ENCODE data around the gene CRY1.
A peak's percentile ranks its signal among the peaks of the same experiment; 100 is the strongest.
"Not testable (repeated sequence)": the region's sequence is repeated elsewhere in the genome, so short reads cannot be mapped to it uniquely, and the experiment has no call there.

Gene CRY1

DNA sequence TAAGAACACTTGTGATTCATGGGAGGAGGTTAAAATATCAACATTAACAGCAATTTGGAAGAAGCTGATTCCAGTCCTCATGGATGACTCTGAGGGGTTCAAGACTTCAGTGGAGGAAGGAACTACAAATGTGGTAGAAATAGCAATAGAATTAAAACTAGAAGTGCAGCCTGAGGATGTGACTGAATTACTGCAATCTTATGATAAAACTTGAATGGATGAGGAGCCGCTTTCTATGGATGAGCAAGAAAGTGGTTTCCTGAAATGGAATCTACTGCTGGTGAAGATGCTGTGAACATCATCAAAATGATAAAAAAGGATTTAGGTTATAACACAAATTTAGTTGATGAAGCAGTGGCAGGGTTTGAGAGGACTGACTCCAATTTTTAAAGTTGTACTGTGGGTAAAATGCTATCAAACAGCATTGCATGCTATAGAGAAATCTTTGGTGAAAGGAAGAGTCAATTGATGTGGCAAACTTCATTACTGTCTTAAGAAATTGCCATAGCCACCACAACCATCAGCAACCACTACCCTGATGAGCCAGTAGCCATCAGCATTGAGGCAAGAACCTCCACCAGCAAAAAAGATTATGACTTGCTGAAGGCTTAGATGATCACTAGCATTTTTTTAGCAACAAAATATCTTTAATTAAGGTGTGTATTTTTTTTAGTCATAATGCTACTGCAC lies 80.5 kb downstream of the CRY1 start:
- no peak for DNase-seq (ENCODE audit: low read depth in 4 of 4, low spot score in 1 of 4)

DNA sequence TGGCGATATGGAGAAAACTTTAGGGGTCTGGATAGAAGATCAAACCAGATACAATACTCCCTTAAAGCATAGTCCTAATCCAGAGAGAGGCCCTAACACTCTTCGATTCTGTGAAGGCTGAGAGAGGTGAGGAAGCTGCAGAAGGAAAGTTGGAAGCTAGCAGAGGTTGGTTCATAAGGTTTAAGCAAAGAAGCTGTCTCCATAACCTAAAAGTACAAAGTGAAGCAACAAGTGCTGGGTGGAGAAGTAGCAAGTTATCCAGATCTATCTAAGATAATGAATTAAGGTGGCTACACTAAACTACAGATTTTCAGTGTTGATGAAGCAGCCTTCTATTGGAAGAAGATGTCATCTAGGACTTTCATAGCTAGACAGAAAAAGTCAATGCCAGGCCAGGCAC lies 81.8 kb downstream of the CRY1 start:
- no peak for DNase-seq (ENCODE audit: low read depth in 4 of 4, low spot score in 1 of 4)

DNA sequence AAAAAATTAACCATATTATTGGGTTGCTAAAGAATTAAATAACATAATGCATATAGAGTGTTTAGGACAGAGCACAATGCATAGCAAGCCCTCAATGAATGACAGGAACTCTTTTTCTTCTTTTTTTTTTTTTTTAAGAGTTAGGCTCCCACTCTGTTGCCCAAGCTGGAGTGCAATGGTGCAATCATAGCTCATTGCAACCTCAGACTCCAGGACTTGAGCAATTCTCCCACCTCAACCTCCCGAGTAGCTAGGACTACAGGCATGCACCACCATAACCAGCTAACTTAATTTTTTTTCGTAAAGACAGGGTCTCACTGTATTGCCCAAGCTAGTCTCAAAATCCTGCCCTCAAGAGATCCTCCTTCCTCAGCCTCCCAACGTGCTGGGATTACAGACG lies 85.9 kb downstream of the CRY1 start:
- DNase-seq (ENCODE audit: low read depth in 4 of 4, low spot score in 1 of 4): no peak

DNA sequence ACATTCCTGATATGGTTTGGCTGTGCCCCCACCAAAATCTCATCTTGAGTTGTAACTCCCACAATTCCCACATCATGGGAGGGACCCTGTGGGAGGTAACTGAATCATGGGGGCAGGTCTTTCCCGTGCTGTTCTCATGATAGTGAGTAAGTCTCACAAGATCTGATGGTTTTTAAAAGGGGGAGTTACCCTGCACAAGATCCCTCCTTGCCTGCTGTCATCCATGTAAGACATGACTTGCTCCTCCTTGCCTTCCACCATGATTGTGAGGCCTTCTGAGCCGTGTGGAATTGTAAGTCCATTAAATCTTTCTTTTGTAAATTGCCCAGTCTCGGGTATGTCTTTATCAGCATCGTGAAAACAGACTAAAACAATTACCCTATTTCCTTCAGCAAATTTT lies 90.7 kb downstream of the CRY1 start:
- DNase-seq (ENCODE audit: low read depth in 4 of 4, low spot score in 1 of 4): not testable (repeated sequence)

DNA sequence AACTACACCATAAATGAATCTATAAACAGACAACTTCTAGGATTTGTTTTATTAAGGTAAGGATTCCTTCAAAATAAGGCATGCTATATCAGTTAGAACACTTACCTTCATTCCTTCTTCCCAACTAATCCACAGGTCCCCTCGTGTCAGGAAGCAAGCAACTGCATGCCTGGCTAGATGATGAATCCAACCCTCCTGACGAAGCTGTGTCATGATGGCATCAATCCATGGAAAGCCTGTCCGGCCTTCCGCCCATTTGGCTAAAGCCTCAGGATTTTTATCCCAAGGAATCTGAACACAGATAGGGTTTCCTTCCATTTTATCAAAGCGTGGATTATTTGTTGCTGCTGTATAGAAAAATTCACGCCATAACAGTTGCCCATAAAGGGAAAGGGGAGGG lies 93.9 kb downstream of the CRY1 start:
- no peak for DNase-seq (ENCODE audit: low read depth in 4 of 4, low spot score in 1 of 4)

DNA sequence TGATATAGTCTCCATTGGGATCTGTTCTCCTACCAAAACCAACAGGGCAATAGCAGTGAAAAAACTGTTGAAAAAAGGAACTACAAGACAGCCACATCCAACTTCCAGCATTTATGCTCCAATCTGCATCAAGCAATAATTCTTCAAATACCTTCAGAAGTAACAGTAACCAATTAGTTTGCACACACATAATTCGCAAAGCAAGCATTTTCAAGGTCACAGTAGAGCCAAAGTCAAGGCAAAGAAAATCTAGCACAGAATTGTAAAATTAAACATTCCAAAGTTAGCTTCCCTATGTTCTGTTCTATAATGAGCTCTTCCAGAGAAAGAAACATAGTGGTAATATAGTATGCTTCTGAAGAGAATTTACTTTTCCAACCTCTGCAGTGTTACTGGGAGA lies 95.4 kb downstream of the CRY1 start:
- no peak for DNase-seq (ENCODE audit: low read depth in 4 of 4, low spot score in 1 of 4)

DNA sequence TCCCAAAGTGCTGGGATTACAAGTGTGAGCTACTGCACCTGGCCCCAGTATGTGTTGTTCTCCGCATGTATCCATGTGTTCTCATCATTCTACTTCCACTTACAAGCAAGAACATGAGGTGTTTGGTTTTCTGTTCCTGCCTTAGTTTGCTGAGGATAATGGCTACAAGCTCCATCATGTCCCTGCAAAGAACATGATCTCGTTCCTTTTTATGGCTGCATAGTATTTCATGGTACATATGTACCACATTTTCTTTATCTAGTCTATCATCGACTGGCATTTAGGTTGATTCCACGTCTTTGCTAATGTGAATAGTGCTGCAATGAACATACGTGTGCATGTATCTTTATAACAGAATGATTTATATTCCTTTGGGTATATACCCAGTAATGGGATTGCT lies 97.2 kb downstream of the CRY1 start:
- not testable (repeated sequence) for DNase-seq (ENCODE audit: low read depth in 4 of 4, low spot score in 1 of 4)

DNA sequence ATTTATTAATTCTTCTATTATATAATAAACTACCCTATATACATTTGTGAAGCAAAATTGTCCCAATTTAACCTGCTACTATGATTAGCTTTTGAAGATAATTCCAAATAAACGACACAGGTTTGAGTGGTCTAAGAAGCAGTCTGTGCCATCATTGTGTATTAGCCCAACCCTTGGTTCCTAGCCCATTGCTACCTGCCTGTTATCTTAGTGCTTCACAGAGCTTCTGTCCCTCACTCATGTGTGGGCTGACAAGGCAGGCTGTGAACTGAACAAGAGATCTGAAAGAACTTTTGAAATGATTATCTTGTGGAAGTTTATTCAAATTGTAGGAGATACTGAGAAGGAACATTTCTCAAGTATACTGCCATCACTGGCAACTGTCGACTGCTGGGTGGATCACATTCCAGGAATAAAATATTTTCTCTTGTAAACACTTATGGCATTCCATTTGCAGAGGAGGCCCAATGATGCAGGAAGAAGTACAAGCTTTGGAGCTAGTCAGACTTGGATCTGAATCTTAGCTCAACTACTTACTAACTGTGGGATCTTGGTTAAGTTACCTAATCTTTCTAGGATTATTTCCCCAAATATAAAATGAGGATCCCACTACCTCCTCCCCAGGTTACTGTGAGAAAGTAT lies 98.6 kb downstream of the CRY1 start:
- no peak for DNase-seq (ENCODE audit: low read depth in 4 of 4, low spot score in 1 of 4)

DNA sequence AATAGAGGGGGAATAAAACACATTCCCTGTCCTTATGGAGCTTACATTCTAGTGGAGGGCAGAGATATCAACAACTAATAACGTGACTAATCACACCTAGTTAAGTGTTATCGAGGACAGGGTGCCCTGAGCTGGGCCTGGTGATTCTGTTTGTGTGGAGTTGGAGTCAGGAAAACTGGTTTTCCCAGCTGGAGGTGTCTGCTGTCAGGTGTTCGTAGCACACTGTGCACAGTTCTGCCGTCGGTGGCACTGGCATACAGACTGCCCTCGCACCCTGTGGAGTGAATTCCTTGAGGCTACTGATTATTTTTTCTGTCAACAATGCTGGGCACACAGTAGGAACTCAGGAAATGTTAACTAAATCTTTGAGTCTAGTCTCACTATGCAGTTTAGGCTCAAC lies 105.5 kb downstream of the CRY1 start:
- no peak for DNase-seq (ENCODE audit: low read depth in 4 of 4, low spot score in 1 of 4)

DNA sequence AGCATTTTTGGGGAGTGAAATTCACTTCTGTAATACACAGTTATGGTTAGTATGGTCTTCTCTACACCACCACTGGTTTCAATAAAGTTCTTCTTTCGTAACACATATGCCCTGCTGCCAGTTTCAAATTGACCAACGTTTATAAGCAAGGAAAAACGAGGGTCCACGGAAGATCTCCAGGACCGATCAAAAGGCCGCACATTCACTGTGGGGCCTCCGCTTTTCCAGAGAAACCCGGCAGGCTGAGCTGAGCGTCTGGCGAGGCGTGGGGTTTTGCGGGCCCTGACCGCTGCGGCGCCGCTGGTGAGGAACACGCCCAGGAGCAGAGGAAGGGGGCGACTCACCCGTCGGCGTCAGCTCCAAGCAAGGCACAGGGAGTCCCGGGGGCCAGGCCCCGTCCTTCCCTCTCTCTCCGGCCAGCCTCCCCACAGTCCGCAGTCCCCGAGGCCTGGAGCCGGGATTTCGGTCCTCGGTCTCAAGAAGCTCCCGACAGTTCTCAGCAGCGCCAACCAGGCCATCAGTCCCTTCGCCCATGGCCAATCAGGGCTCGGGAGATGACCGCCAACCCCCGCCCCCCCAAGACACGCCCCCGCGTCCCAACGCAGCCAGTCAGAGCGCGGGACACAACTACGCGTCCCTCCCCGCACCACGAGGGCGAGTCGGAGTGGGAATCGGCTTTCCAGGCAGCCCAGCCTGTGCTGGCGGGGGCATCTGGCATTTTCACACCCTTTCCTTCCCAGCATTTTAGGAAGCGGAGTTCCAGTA lies 106.5 kb downstream of the CRY1 start, which contains the start of gene MTERF2:
MTERF2 (minus strand) TSS at position 522 of the 765 bp plus-strand sequence. CDS start 8,432 bp downstream, outside the sequence.
- peak; percentile 61 to 72 (median 68) for DNase-seq (ENCODE audit: low read depth in 4 of 4, low spot score in 1 of 4)

DNA sequence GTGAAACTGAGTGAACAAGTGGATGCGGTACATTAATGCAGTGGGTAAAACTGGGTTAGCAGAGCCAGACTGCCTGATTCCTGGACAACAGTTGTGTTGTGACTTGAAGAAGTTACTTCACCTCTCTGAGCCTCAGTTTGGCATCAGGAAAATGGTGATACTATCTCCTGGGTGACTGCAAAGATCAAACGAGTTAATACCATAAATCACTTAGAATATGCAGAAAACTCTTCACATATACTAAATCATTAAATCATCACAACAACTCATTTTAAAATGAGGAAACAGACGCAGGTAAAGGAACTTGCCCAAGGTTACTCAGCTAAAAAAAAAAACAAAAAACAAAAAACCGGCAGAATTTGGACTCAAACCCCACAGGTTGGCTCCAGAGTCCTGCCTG lies 107.2 kb downstream of the CRY1 start:
- DNase-seq (ENCODE audit: low read depth in 4 of 4, low spot score in 1 of 4): no peak

DNA sequence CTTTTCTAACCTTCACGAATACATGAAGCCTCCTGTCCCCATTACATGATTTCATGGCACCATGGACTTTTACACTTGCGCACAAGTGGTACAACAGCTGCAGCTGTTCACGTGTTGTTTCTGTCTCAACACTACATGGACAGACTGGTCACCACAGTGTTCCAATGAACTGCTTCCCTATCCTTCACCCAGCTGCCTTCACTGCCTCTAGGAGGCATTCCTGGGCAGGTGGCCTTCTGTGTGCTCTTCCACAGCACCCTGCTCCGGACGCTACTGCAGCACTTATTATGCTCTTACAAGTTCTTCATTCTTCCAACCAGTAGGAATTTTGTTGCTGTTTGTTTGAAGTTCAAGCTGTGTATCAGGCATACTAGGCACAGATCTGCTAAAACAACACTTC lies 107.9 kb downstream of the CRY1 start:
- DNase-seq (ENCODE audit: low read depth in 4 of 4, low spot score in 1 of 4): no peak

DNA sequence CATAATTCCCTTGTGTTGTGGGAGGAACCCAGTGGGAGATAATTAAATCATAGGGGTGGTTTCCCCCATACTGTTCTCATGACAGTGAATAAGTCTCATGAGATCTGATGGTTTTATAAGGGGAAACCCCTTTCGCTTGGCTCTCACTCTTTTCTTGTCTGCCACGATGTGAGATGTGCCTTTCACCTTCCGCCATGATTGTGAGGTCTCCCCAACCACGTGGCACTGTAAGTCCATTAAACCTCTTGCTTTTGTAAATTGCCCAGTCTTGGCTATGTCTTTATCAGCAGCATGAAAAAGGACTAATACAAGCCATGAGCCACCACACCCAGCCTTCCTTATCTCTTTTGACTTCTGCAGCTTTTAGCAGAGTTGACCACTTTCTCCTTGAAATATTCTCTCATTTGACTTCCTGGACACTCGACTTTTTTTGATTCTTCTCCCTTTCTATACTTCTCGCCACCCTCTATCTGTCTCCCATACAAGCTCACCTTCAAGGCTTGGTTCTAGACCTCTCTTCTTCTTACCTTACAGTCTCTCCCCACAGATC lies 108.7 kb downstream of the CRY1 start:
- DNase-seq (ENCODE audit: low read depth in 4 of 4, low spot score in 1 of 4): no peak

DNA sequence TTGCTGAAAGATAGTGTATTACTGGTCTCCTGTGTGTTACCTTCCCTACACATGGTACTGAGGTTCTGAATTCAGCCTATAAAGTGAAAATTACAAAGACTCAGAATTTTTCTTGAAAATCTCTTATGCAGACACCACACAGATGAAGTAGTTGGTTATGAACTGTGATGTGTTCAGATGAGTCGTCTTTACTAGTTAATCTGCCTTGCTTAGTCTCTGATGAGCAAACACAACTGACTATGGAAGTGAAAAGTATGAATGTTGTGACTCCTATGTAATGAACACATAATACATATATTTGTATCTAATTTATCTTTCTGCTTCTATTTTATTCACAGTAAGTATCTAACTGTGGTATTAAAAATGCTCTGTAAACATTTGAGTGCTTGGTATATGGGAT lies 111.1 kb downstream of the CRY1 start:
- DNase-seq (ENCODE audit: low read depth in 4 of 4, low spot score in 1 of 4): no peak

DNA sequence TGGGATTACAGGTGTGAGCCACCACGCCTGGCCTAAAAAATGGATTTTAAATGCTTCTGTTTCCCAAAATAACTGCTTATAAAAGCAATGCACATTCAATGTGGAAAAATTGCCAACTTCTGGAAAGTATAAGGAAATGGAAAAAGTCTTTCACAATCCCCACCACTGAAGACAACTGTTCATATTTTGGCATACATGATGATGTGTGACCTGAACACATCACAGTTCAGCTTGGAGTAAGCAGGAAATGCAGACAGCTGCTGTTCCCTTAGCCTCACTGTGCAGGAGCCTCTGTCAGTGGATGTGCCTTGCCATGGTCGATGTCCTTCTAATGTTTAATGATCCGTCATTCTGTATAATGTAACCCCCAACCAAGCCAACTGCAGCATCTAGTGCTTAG lies 111.6 kb downstream of the CRY1 start:
- DNase-seq (ENCODE audit: low read depth in 4 of 4, low spot score in 1 of 4): no peak

DNA sequence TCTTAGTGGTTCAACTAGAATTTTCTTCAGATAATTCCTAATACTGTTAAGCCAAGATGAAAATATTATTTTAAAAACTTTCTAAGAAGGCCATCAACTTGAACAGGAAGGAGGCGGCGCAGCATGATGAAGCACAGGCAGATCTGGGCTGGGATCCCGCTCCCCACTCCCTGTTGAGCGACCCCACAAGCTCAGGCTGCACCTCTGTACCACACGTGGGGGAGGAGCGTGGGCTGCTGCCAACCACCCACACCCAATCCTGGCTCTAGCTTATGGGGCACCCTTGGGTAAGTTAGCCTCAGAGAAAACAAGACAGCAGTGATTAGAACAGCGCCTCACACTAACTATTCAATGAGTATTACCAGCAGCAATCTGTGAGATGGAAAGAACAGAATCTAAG lies 112.4 kb downstream of the CRY1 start:
- DNase-seq (ENCODE audit: low read depth in 4 of 4, low spot score in 1 of 4): no peak

DNA sequence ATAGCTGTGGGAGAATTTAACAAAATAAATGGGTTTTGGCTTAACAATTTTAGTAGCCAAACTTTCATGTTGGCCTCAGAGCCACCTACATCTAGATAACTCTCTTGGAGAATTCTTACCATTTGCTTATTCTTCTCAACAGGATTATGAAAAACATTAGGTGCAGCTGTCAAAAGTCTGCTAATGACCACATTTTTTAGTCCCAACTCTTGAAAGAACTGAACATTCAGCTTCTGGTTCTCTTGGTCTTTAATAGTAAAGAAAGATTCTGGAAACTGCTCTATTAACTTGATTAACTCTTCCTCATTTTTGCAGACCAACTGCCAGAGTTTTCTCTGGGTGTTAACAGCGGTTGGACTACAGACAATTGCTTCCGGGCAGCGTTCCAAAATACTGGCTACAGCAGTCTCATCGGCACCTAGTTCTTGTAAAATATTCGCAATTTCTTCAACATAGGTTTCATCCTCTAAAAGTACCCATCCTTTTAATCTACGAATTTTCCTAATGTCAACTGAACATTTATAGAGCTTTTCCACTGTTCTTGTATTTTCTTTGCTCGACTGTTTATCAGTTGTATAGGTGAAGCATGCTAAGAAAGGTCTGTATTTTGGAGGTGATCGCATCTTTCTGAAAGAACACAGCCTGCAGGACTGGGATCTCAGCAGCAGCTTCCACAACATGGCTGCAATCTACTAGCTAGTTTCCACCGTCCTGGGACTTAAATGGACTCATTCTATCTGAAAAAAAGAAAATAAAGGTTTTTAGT lies 115.1 kb downstream of the CRY1 start:
- no peak for DNase-seq (ENCODE audit: low read depth in 4 of 4, low spot score in 1 of 4)

DNA sequence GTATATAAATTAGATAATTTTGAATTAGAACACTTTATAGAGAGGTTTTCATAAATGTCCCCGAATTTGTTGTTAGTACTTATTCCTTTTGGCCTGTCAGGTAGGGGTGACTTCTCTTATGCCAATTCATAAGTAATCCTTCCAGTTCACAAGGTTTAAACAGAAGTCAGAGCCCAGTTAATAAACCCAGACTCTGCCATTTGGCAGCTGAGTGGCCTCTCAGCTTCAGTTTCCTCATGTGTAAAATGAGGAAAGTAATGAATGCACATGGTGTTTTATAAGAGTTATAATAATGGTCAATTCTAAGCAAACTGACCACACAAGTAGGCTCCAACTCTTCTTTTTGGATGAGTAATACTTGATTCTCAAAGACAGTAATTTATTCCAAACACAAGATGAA lies 116.7 kb downstream of the CRY1 start:
- no peak for DNase-seq (ENCODE audit: low read depth in 4 of 4, low spot score in 1 of 4)

DNA sequence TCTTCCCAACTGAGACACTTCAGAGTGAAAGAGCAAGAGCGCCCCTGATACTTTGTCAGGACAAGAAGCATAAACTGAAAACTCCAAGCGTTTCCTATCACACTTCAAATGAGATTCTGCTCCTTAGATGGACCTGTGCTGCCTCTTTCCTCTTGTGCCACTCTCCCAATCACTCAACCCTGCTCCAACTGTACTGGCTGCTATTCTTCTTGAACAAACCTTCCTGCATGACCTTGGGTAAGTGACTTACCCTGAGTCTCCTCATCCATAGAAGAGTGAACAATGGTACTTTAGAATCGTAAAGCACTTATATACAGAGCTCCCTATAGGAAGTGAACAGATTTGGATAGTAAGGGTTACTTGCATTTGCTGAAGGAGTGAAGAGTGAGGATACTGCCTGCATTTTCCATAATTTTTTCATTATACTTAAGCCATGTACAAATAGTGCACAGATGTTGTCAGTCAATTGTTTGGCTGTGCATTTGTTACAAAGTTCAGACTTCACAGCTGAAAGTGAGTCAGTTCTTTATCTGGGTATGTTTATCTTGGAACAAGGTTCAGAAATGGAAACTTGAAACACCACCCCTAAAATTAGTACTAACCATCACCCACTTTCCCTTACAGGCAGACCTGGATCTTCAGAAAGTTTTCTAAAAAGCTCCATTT lies 117.2 kb downstream of the CRY1 start:
- no peak for DNase-seq (ENCODE audit: low read depth in 4 of 4, low spot score in 1 of 4)

DNA sequence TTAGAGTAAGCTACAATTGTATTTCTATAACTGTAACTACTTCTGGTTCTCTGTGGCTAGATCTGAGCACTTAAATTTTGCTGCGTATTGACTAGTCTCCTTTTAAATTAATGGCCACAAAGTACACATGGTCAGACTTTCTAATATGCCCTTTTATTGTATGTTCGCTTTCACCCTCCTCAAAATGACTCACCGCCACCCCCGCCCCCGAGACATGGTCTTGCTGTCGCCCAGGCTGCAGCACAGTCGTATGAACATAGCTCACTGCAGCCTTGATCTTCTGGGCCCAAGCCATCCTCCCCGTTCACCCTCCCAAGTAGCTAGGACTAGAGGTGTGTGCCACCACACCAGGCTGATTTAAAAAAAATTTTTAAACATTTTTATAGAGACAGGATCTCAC lies 118.3 kb downstream of the CRY1 start:
- no peak for DNase-seq (ENCODE audit: low read depth in 4 of 4, low spot score in 1 of 4)

DNA sequence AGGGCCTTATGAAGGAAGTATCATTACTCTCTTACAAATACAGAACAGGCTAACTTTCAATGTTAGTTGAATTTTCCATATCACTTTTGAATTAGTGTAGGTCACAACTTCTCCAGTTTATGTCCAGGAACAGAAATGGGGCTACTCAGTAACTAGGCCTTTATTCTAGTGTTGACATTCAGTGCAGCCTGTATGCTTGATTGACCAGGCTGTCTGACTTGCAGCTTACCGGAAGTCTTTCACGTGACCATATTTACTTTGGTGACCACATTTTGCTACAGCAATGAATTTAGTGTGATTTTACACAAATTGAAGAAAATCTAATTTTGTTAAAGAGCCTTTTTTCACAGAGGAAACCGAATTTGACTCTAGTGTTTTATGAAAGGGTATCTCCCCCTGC lies 118.8 kb downstream of the CRY1 start:
- DNase-seq (ENCODE audit: low read depth in 4 of 4, low spot score in 1 of 4): no peak

All from stimulated activated CD4-positive, alpha-beta T cell treated with anti-CD3 and anti-CD28 coated beads, Interleukin-1b, Interleukin-23, amount 100 ng/mL, for 24 hours (primary cell).